Hepatocyte (in vitro differentiated cells): ENCODE data around the gene ASB16.

Experiments used
- CTCF ChIP-seq: fragments of 200-600 bp; sonication (generic); IDR thresholded peaks from 2 replicates; pipeline ENCODE4 v1.5.1; 2016; ENCODE audit warnings: antibody characterized with exemption, mild to moderate bottlenecking; ENCODE audit not compliant: poor library complexity
- EZH2 ChIP-seq: fragments of 200-600 bp; sonication (generic); IDR thresholded peaks from 2 replicates; pipeline ENCODE4 v1.6.1; 2016; ENCODE audit warnings: antibody characterized with exemption, mild to moderate bottlenecking, borderline replicate concordance

- TF ChIP-seq CTCF = no peak
- TF ChIP-seq EZH2 = no peak
These were observed 32.4 kb upstream of the ASB16 start for GRCh38 chr17:44137891-44138709.
